PFSK-1 (cell line): ENCODE results near the gene EIF4E1B.
A peak's percentile ranks its signal among the peaks of the same experiment; 100 is the strongest.

ENCODE experiments used
- FOXP2 ChIP-seq: optimal IDR thresholded peaks from 2 replicates; pipeline ENCODE3; 2011; ENCODE audit warnings: borderline replicate concordance, control low read depth, inconsistent platforms; ENCODE audit not compliant: insufficient read depth; ENCODE audit errors: extremely low read length, extremely low read depth
- POLR2AphosphoS5 ChIP-seq: IDR thresholded peaks from 2 replicates; pipeline ENCODE4 v1.6.1; 2012; ENCODE audit warnings: low read depth, mild to moderate bottlenecking, control low read depth, low read length, moderate library complexity
- SIN3A ChIP-seq: IDR thresholded peaks from 2 replicates; pipeline ENCODE4 v1.6.1; 2012; ENCODE audit warnings: mild to moderate bottlenecking, low read length, moderate library complexity, borderline replicate concordance; ENCODE audit not compliant: insufficient read depth
- TAF1 ChIP-seq: IDR thresholded peaks from 2 replicates; pipeline ENCODE4 v1.6.1; 2012; ENCODE audit warnings: low read length, control low read depth, borderline replicate concordance; ENCODE audit not compliant: insufficient read depth
- TF ChIP-seq, protein P1 (sequence below), 2 experiments: IDR thresholded peaks; 2 replicates each; pipeline versions ENCODE4 v1.6.1 to v1.8.0; 2011 to 2012; ENCODE audit warnings: low read depth in 2 of 2, low read length in 2 of 2, control low read depth in 1 of 2, inconsistent platforms in 1 of 2, mild to moderate bottlenecking in 1 of 2, moderate library complexity in 1 of 2; ENCODE audit not compliant: insufficient read depth in 1 of 2

Gene EIF4E1B

DNA sequence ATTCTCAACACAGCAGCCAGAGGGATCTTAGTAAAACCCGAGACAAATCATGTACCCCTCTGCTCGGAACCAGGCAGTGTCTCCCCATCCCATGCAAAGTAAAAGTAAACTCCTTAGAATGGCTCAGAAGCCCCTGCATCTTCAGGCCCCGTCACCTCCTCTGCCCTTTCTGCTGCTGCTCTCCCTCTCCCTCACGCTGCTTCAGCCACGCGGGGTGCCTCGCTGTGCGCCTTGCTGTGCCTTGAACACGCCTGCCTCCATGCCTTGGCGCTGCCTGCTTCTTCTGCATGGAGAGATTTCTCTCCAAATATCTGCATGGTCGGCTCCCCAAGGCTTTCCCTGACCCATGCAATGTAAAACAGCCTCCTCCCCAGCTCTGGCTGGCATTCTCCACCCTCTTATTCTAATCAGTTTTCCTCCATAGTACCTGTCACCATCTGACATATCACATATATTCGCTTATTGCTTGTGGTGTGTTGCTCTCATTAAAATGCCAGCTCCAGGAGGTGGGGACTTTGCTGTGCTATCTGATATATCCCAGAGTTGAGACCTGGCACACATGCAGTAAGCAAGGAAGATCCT lies 28.5 kb upstream of the EIF4E1B start:
- no peak for TF ChIP-seq SIN3A

DNA sequence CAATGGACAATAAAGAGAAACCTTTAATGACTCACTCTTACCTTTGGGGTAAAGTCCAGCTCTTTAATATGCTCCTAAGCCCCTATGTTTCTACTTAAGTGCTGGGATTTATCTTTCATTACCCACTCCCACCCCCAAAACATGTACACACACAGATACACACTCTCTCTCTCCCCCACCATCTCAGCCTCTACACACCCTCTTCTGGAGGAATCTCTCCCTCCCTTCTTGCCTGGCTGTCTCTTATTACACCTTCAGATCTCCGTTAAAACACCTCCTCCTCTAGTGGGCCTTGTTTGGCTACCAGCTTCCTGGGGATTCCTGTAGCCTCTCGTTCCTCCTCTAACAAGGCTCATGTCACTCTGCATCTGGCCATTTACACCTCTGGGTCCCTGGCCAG lies 27.4 kb upstream of the EIF4E1B start:
- TF ChIP-seq, protein P1, sequence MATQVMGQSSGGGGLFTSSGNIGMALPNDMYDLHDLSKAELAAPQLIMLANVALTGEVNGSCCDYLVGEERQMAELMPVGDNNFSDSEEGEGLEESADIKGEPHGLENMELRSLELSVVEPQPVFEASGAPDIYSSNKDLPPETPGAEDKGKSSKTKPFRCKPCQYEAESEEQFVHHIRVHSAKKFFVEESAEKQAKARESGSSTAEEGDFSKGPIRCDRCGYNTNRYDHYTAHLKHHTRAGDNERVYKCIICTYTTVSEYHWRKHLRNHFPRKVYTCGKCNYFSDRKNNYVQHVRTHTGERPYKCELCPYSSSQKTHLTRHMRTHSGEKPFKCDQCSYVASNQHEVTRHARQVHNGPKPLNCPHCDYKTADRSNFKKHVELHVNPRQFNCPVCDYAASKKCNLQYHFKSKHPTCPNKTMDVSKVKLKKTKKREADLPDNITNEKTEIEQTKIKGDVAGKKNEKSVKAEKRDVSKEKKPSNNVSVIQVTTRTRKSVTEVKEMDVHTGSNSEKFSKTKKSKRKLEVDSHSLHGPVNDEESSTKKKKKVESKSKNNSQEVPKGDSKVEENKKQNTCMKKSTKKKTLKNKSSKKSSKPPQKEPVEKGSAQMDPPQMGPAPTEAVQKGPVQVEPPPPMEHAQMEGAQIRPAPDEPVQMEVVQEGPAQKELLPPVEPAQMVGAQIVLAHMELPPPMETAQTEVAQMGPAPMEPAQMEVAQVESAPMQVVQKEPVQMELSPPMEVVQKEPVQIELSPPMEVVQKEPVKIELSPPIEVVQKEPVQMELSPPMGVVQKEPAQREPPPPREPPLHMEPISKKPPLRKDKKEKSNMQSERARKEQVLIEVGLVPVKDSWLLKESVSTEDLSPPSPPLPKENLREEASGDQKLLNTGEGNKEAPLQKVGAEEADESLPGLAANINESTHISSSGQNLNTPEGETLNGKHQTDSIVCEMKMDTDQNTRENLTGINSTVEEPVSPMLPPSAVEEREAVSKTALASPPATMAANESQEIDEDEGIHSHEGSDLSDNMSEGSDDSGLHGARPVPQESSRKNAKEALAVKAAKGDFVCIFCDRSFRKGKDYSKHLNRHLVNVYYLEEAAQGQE (IDR thresholded peaks at IDR 0.05; ENCODE audit: insufficient read depth in 1 of 2, low read depth in 2 of 2, low read length in 2 of 2): no peak
- TF ChIP-seq POLR2AphosphoS5 (no peak), SIN3A (no peak), TAF1 (no peak), FOXP2 (no peak)

DNA sequence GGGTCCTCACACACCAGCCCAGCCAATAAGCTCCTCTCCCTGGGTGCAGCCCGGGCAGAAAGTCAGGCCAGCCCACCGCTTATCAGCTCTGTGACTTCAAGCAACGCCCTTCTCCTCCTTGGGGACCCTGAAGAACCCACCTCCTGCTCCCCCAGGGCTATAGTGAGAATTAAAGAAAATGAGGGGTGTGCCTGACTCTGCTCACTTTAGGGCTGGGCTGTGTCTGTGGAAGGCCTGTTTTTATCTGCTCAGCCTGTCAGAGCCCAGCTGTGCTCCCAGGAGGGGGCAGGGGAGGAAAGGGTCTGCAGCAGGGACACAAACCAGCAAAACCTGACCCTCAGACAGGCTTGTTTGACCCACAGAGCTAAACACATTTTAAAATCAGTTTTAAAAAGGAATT lies 24.4 kb upstream of the EIF4E1B start:
- TF ChIP-seq SIN3A (no peak), TAF1 (no peak)

DNA sequence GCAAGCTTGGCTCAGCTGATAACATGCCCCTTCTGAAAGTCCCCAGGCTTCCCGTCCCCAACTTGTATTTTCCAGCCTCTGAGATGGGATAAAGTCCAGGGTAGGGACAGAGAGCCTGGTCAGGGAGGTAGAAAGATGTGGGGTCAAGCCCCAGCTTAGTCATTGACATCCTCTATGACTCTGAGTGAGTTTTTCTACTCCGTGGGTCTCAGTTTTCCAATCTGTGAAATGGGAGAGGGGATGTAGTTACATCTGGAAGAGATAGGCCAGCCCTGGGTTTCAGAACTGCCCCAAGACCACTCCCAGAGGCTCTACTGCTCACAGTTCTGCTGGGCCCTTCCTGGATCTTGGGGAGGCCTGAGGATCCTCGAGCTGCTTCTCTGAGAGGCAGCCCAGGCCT lies 23.6 kb upstream of the EIF4E1B start:
- no peak for TF ChIP-seq TAF1
- TF ChIP-seq, protein P1 (IDR thresholded peaks at IDR 0.05; ENCODE audit: insufficient read depth in 1 of 2, low read depth in 2 of 2, low read length in 2 of 2): no peak
- no peak for TF ChIP-seq SIN3A
- TF ChIP-seq POLR2AphosphoS5: no peak
- no peak for TF ChIP-seq FOXP2

DNA sequence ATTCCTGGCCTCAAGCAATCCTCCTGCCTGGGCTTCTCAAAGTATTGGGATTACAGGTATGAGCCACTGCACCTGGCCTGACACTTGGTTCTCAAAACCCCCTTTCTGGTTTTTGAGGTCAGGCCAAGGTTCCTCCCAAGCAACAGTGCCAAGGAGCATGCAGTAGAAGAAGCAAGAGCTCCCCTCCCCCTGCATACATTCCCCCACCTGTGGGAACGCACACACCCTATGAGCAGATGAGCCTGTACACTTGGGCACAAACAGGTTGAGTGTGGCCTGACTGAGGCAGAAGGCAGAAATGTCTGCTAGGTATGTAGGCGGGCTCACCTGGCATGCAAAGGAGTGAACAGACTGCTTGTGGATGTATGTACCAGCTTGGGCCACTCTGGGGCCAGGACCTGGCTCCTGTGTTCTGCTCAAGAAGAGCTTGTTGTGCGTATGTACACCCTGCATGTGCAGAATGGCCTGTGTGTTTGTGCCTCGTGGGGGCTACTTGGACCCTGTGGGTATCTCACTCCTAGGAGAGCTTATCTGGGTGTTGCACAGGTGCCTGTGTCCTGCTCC lies 22.3 kb upstream of the EIF4E1B start:
- TF ChIP-seq SIN3A (no peak), POLR2AphosphoS5 (no peak), FOXP2 (no peak)
- TF ChIP-seq, protein P1 (IDR thresholded peaks at IDR 0.05; ENCODE audit: insufficient read depth in 1 of 2, low read depth in 2 of 2, low read length in 2 of 2): no peak

DNA sequence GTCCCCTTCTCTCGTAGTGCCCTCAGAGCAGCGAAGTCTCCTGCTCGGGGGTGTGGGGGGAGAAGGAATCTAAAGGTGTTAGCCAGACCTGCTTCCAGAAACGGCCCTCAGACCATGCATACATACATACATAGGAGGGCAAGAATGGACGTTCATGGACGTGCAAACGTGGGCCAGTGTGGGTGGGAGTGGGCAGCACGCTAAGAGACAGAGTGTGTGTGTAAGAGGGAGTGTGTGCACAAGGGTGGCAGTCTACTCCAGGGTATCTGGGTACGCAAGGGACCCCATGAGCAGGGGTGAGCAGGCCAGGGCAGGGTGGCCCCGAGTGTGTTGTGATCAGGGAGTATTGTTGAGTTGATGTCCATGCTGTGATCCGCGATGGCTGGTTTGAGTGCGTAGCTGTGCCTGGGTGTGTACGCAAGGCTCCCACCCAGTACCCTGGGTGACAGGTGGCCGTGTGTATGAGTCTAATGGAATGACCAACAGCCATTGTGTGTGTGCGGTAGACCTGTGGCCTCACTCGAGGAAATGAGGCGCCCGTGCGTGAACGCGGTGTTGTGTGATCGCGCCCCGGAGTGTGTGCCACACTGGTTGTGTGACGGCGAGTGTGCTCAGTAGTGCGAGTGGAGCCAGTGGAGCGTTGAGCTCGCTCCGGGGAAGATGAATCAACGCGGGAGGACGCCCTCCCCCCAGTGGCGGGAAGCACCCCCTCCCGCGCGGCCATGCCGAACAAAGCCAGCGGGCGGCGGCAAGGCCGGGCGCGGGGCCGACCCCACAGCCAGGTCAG lies 21.3 kb upstream of the EIF4E1B start:
- TF ChIP-seq, protein P1 (IDR thresholded peaks at IDR 0.05; ENCODE audit: insufficient read depth in 1 of 2, low read depth in 2 of 2, low read length in 2 of 2): 0 out of 4 replicates have a peak, but pooled peaks of 1 of the 2 experiments have one; percentile 20
- no peak for TF ChIP-seq POLR2AphosphoS5
